GM13977 (cell line): ENCODE results near the gene MEGF6.
"Not testable (repeated sequence)": the region's sequence is repeated elsewhere in the genome, so short reads cannot be mapped to it uniquely, and the experiment has no call there.

ENCODE experiments used
- DNase-seq: peaks from one replicate; pipeline ENCODE4 v3.0.0; 2012; ENCODE audit warnings: low spot score
- in situ Hi-C: fragments of 300-500 bp; cut with MboI; formaldehyde crosslinking; loops from one replicate; pipeline ENCODE4 v1.12.0; 2022; ENCODE audit warnings: low sequenced_read_pairs, low pct_unique_long_range_greater_than_20kb, mixed read lengths, inconsistent platforms; ENCODE audit not compliant: unreplicated experiment
- TF ChIP-seq, protein P1 (sequence below): IDR thresholded peaks from 2 replicates; pipeline ENCODE4 v1.5.1; 2012; ENCODE audit warnings: mild to moderate bottlenecking, control low read depth; ENCODE audit not compliant: insufficient read depth; ENCODE audit errors: extremely low read depth, missing control alignments

Gene MEGF6

DNA sequence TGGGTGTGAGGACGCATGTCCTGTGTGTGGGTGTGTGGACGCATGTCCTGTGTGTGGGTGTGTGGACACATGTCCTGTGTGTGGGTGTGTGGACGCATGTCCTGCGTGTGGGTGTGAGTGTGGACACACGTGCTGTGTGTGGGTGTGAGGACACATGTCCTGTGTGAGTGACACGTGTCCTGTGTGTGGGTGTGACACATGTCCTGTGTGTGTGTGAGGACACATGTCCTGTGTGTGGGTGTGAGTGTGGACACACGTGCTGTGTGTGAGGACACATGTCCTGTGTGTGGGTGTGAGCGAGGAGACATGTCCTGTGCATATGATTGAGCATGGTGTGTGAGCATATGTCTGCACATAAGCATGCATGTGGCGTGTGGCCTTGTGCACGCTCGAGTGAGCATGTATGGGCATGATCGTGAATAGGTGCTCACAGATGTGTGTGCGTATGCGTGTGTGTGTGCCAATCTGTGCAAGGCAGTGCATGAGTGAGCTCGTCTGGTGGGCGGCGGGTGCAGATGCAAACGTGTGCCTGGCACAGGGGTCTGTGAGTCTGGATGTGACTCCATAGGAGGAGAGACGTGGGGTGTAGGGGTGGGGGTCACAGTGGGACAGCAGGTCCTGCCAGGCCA lies 25.3 kb downstream of the MEGF6 start:
- in situ Hi-C loops, result no loop called here
- no peak for DNase-seq
- TF ChIP-seq, protein P1, sequence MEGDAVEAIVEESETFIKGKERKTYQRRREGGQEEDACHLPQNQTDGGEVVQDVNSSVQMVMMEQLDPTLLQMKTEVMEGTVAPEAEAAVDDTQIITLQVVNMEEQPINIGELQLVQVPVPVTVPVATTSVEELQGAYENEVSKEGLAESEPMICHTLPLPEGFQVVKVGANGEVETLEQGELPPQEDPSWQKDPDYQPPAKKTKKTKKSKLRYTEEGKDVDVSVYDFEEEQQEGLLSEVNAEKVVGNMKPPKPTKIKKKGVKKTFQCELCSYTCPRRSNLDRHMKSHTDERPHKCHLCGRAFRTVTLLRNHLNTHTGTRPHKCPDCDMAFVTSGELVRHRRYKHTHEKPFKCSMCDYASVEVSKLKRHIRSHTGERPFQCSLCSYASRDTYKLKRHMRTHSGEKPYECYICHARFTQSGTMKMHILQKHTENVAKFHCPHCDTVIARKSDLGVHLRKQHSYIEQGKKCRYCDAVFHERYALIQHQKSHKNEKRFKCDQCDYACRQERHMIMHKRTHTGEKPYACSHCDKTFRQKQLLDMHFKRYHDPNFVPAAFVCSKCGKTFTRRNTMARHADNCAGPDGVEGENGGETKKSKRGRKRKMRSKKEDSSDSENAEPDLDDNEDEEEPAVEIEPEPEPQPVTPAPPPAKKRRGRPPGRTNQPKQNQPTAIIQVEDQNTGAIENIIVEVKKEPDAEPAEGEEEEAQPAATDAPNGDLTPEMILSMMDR, result no peak

DNA sequence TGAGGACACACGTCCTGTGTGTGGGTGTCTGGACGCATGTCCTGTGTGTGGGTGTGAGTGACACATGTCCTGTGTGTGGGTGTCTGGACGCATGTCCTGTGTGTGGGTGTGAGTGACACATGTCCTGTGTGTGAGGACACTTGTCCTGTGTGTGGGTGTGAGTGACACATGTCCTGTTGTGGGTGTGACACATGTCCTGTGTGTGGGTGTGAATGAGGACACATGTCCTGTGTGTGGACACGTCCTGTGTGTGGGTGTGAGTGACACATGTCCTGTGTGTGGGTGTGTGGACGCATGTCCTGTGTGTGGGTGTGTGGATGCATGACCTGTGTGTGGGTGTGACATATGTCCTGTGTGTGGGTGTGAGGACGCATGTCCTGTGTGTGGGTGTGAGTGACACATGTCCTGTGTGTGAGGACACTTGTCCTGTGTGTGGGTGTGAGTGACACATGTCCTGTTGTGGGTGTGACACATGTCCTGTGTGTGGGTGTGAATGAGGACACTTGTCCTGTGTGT lies 25.9 kb downstream of the MEGF6 start:
- in situ Hi-C loops, DNase-seq: not testable (repeated sequence)

DNA sequence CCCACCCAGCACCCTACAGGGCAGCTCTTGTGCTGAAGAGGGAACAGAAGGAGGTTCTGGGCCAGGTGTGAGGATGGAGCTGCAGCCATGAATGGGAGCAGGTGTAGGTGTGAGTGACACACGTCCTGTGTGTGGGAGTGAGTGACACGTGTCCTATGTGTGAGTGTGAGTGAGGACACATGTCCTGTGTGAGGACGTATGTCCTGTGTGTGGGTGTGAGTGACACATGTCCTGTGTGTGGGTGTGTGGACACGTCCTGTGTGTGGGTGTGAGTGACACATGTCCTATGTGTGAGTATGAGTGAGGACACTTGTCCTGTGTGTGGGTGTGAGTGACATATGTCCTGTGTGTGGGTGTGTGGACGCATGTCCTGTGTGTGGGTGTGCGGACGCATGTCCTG lies 26.4 kb downstream of the MEGF6 start:
- no peak for DNase-seq
- in situ Hi-C loops, result no loop called here
- TF ChIP-seq, protein P1, result no peak

DNA sequence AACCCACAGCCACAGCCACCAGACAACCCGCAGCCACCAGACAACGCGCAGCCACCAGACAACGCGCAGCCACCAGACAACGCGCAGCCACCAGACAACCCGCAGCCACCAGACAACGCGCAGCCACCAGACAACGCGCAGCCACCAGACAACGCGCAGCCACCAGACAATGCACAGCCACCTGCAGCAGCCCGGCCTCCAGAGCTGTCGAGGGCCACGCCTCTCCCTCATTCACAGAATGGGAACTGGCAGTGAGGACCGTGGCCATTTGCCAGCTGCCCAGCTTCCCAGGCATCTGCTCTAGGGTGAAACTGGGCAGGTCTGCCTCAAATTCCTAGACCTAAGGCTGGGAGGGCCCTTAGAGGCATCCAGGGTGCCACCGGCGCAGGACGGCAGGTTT lies 27.6 kb downstream of the MEGF6 start:
- DNase-seq, in situ Hi-C loops: not testable (repeated sequence)

DNA sequence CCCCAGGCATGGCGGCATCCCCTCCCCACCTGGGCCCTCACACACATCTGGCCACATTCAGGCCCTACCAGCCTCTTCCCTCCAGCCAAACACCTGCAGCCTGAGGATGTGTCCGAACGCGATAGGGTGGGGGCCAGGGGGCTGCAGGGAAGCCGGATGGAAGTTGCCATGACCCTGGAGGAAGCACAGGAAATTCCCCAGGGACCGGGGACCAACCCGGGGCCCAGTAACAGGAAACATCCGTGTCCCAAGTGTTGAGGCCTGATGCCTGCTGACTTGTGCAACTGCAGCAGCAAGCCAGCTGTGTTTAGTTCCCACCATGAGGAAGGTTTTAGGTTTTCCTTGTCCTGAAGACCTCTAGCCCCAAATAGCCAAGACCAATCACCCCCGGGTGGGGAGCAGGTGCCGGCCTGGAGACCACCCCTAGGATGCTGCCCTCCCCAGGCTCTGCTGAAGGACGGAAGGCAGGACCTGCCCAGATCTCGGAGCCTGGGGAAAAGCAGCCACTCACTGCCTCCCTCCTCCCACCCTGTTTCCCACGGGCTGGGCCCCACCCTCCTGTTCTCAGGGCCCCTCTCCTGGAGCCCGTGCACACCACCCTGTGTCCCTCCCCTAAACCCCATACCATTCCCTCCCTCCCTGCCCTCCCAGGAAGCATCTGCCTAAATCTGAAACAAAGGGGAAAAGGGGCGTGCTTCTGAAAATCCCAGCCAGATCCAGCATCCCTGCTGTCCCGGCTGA lies 29.8 kb downstream of the MEGF6 start:
- no peak for DNase-seq
- TF ChIP-seq, protein P1, result no peak
- in situ Hi-C loops, result no loop called here

DNA sequence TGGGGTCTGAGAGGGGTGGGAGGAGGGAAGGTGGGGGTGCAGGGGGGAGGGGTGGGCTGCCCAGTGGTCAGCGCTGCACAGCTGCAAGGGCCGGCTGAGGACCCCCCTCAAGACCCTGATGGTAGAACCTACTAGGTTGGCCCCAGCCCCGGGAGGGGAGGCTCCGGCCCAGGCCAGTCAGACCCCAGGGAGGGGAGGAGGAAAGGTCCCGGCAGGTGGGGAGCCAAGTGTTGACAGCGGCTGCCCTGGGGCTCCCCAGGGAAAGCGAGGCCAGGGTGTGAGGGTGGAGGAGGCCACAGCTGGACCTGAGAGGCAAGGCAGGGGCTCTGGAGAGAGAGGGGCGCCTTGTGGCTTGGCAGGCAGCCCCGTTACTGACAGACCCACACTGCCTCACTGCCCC lies 31.1 kb downstream of the MEGF6 start:
- in situ Hi-C loops, result no loop called here
- TF ChIP-seq, protein P1, result no peak
- no peak for DNase-seq

DNA sequence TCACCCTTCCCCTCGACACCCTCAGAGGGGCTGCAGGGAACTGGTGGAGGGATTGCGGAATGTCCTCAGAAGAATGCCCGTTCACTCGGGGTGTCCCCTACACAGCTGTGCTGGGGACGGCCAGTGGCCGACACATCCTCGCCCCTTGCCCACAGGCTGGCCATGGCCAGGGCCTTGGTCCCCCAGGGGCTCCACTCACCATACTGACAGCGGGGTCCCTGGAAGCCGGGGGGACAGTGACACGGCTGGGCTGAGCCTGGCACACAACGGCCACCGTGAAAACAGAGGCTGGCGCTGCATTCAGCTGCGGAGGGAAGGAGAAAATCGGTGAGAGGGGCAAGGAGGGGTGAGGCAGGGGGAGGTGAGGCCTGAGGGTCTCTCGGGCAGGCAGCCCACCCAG lies 31.7 kb downstream of the MEGF6 start:
- DNase-seq, result no peak
- in situ Hi-C loops, result no loop called here
- TF ChIP-seq, protein P1, result no peak
